K562 (cell line): ENCODE data around the gene SCFD2. TPM values are rescaled to one million over a fixed set of nuclear protein-coding genes. Genes with fewer than 3 reads are reported as not detected.

ENCODE experiments used
- ATAC-seq: fragments of 200-7000 bp; cut with Tn5 transposase; 3 replicates; pipeline ENCODE4 v1.9.1; 2020; ENCODE audit warnings: moderate library complexity
- BruUV-seq: library from RNA; stranded (reverse); fragments of 400-500 nt; replicated peaks from 2 replicates; lab custom pipeline; 2021; lab: Mats Ljungman, UMichigan
- CTCF ChIA-PET: fragments of 300-600 bp; formaldehyde crosslinking; extraction: SDS; loops from one replicate; lab custom pipeline; 2021; ENCODE audit warnings: low intra/inter-chr PET ratio; lab: Yijun Ruan, JAX
- POLR2A ChIA-PET: fragments of 300-600, 350-650 bp; sonication (Branson Sonifier 250); formaldehyde crosslinking; extraction: SDS; loops from one replicate; lab custom pipeline; 2021; ENCODE audit warnings: antibody characterized with exemption, inconsistent platforms; lab: Yijun Ruan, JAX
- DNase-seq, 4 experiments: peaks; one replicate each; pipeline versions ENCODE4 v3.0.0 to v3.0.0-alpha.2; 2011 to 2018; ENCODE audit warnings: low spot score in 3 of 4, mixed read lengths in 3 of 4; ENCODE audit errors: extremely low read depth in 1 of 4
- FAIRE-seq: peaks from 2 replicates; lab custom pipeline; 2011; peaks lifted over from hg19 to GRCh38; lab: Jason Lieb, UNC
- H2AFZ ChIP-seq: 2 replicates; pipeline ENCODE4 v1.6.0; 2011; ENCODE audit warnings: low read depth, low read length, control low read depth, inconsistent platforms
- H3K27ac ChIP-seq: fragments of 200-600 bp; 3 replicates; pipeline ENCODE4 v1.8.0; 2011; ENCODE audit warnings: low read depth, mild to moderate bottlenecking, control low read depth, inconsistent platforms, low read length, moderate library complexity, mixed read lengths; ENCODE audit errors: extremely low read depth
- H3K27me3 ChIP-seq, 2 experiments: fragments of 300-600 bp in 1 of 2; 2 replicates in 1 of 2; 3 replicates in 1 of 2; pipeline versions ENCODE4 v1.6.0 to v1.8.0; 2011; ENCODE audit warnings: inconsistent platforms in 2 of 2, low read length in 2 of 2, mild to moderate bottlenecking in 1 of 2, mixed read lengths in 1 of 2, moderate library complexity in 1 of 2; ENCODE audit not compliant: control insufficient read depth in 2 of 2, insufficient read depth in 2 of 2
- H3K36me3 ChIP-seq: fragments of 300-600 bp; 3 replicates; pipeline ENCODE4 v1.8.0; 2011; ENCODE audit warnings: mild to moderate bottlenecking, low read length, inconsistent platforms; ENCODE audit not compliant: control insufficient read depth, insufficient read depth
- H3K4me1 ChIP-seq, 2 experiments: fragments of 200-600 bp in 1 of 2; replicated peaks in 1 of 2; 2 replicates in 1 of 2; 3 replicates in 1 of 2; pipeline versions ENCODE4 v1.5.1 to v1.8.0; 2011; ENCODE audit warnings: inconsistent platforms in 2 of 2, low read length in 2 of 2, mild to moderate bottlenecking in 1 of 2, mixed read lengths in 1 of 2, moderate library complexity in 1 of 2; ENCODE audit not compliant: control insufficient read depth in 2 of 2, insufficient read depth in 2 of 2
- H3K4me2 ChIP-seq: 2 replicates; pipeline ENCODE4 v1.6.1; 2011; ENCODE audit warnings: low read length, control low read depth, inconsistent platforms, mixed read lengths; ENCODE audit not compliant: insufficient read depth
- H3K4me3 ChIP-seq: fragments of 200-600 bp; sonication (generic), shearing (Covaris generic); 2 replicates; pipeline ENCODE4 v1.5.1; 2016; ENCODE audit warnings: control low read depth, inconsistent platforms
- H3K79me2 ChIP-seq: fragments of 200-600 bp; 3 replicates; pipeline ENCODE4 v1.8.0; 2011; ENCODE audit warnings: low read length, inconsistent platforms; ENCODE audit not compliant: control insufficient read depth, insufficient read depth
- H3K9ac ChIP-seq, 2 experiments: 2 replicates each; pipeline versions ENCODE4 v1.6.0 to v1.6.1; 2011; ENCODE audit warnings: low read depth in 2 of 2, low read length in 2 of 2, control low read depth in 1 of 2, inconsistent platforms in 1 of 2, mild to moderate bottlenecking in 1 of 2, mixed read lengths in 1 of 2; ENCODE audit not compliant: insufficient read depth in 1 of 2
- H3K9me1 ChIP-seq: one replicate; pipeline ENCODE4 v1.6.0; 2011; ENCODE audit warnings: inconsistent platforms, mild to moderate bottlenecking, low read length, moderate library complexity; ENCODE audit not compliant: control insufficient read depth, insufficient read depth
- H3K9me3 ChIP-seq: replicated peaks from 2 replicates; pipeline ENCODE4 v1.5.1; 2011; ENCODE audit warnings: low read depth, low read length, inconsistent platforms; ENCODE audit not compliant: control insufficient read depth, insufficient read depth
- H4K20me1 ChIP-seq: replicated peaks from 2 replicates; pipeline ENCODE4 v1.6.1; 2011; ENCODE audit warnings: low read length, inconsistent platforms, mixed read lengths; ENCODE audit not compliant: control insufficient read depth, insufficient read depth
- CEBPG ChIP-seq, 3 experiments: fragments of 200-800 bp in 1 of 3; sonication (Bioruptor generic) in 1 of 3; sonication (generic) in 1 of 3; formaldehyde crosslinking in 1 of 3; IDR thresholded peaks in 2 of 3; conservative IDR thresholded peaks in 1 of 3; 2 replicates each; pipeline versions ENCODE4 v1.6.1 to v1.8.0; 2016 to 2022; ENCODE audit warnings: missing compliant biosample characterization in 2 of 3, missing genetic modification characterization in 2 of 3, mild to moderate bottlenecking in 1 of 3, missing genetic modification reagents in 1 of 3
- FUS ChIP-seq: fragments of 200-400 bp; formaldehyde crosslinking; optimal IDR thresholded peaks from 2 replicates; pipeline ENCODE3; 2017; ENCODE audit warnings: low read depth, low read length
- PML ChIP-seq: IDR thresholded peaks from 2 replicates; pipeline ENCODE4 v1.6.1; 2012; ENCODE audit warnings: low read length, inconsistent platforms
- RBM22 ChIP-seq: fragments of 200-400 bp; formaldehyde crosslinking; IDR thresholded peaks from 2 replicates; pipeline ENCODE4 v1.6.1; 2018; ENCODE audit warnings: low read length, low read depth; ENCODE audit not compliant: poor library complexity, severe bottlenecking
- RUNX1 ChIP-seq: sonication (generic); IDR thresholded peaks from 2 replicates; pipeline ENCODE4 v1.6.1; 2016; ENCODE audit warnings: antibody characterized with exemption, low read depth
- SNIP1 ChIP-seq: fragments of 450-650 bp; IDR thresholded peaks from 2 replicates; pipeline ENCODE4 v1.7.1; 2017; ENCODE audit warnings: low read depth, mild to moderate bottlenecking
- WGBS: fragments of 100-300 bp; shearing (Covaris generic); methylation state at CpG from one replicate; pipeline ENCODE4 v1.1.6; 2016; ENCODE audit warnings: low coverage, mixed read lengths; ENCODE audit not compliant: insufficient coverage; ENCODE audit errors: missing lambda C conversion rate; 5-methylcytosine and 5-hydroxymethylcytosine counted together
- in situ Hi-C: fragments of 300-500 bp; cut with MboI; formaldehyde crosslinking; loops from 4 replicates; pipeline ENCODE4 v1.15.0; 2018; ENCODE audit warnings: inconsistent platforms, mixed read lengths
- intact Hi-C: fragments of 100-400 bp; cut with micrococcal nuclease; formaldehyde crosslinking; loops from 2 replicates; pipeline ENCODE4 v1.14.2; 2022
- polyA plus RNA-seq, 8 experiments: library from polyadenylated mRNA; depleted of rRNA in 4 of 8; stranded (reverse) in 5 of 8; unstranded in 3 of 8; fragments of >200 nt; fragmentation: Nextera tagmentation in 2 of 8; fragmentation: Illumina TruSeq in 1 of 8; extraction: Ambion mirVana in 2 of 8; extraction: Trizol in 1 of 8; gene quantifications; 2 replicates each; pipeline versions ENCODE4 v1.2.1 to v1.2.3, GENCODE V29; 2011 to 2014; ENCODE audit warnings: inconsistent platforms in 1 of 8, missing spikeins in 1 of 8
- total RNA-seq, 7 experiments: library from RNA; depleted of rRNA in 6 of 7; stranded (reverse); fragments of >200 nt in 6 of 7; fragmentation: Illumina TruSeq in 2 of 7; extraction: Trizol in 2 of 7; gene quantifications; 2 replicates each; pipeline versions ENCODE4 v1.2.1 to v1.2.3, GENCODE V29; 2011 to 2021; ENCODE audit warnings: low replicate concordance in 1 of 7
- TF ChIP-seq, protein P1 (sequence below): fragments of 250-450 bp; sonication (Bioruptor Pico); IDR thresholded peaks from 2 replicates; pipeline ENCODE4 v1.8.0; 2021; ENCODE audit warnings: borderline replicate concordance, mild to moderate bottlenecking, moderate library complexity; ENCODE audit not compliant: poor library complexity, severe bottlenecking
- TF ChIP-seq, protein P2 (sequence below): fragments of 450-650 bp; formaldehyde crosslinking; IDR thresholded peaks from 2 replicates; pipeline ENCODE4 v1.4.0; 2022; ENCODE audit warnings: missing genetic modification characterization
- TF ChIP-seq, protein P3 (sequence below): fragments of 450-650 bp; IDR thresholded peaks from 2 replicates; pipeline ENCODE4 v1.6.1; 2016; ENCODE audit warnings: mild to moderate bottlenecking
- TF ChIP-seq, protein P4 (sequence below): sonication (generic); formaldehyde crosslinking; IDR thresholded peaks from 2 replicates; pipeline ENCODE4 v1.8.0; 2022; ENCODE audit warnings: missing genetic modification reagents, mild to moderate bottlenecking, borderline replicate concordance
- TF ChIP-seq, protein P5 (sequence below): fragments of 450-650 bp; IDR thresholded peaks from 2 replicates; pipeline ENCODE4 v1.6.1; 2016

Gene SCFD2
- total and polyA plus RNA-seq, 9 of the 15 experiments (the other 6 are each of a cell fraction or from before 2014, with no cell fraction given) = 5.7 to 30.3 (median 22.8) TPM

DNA sequence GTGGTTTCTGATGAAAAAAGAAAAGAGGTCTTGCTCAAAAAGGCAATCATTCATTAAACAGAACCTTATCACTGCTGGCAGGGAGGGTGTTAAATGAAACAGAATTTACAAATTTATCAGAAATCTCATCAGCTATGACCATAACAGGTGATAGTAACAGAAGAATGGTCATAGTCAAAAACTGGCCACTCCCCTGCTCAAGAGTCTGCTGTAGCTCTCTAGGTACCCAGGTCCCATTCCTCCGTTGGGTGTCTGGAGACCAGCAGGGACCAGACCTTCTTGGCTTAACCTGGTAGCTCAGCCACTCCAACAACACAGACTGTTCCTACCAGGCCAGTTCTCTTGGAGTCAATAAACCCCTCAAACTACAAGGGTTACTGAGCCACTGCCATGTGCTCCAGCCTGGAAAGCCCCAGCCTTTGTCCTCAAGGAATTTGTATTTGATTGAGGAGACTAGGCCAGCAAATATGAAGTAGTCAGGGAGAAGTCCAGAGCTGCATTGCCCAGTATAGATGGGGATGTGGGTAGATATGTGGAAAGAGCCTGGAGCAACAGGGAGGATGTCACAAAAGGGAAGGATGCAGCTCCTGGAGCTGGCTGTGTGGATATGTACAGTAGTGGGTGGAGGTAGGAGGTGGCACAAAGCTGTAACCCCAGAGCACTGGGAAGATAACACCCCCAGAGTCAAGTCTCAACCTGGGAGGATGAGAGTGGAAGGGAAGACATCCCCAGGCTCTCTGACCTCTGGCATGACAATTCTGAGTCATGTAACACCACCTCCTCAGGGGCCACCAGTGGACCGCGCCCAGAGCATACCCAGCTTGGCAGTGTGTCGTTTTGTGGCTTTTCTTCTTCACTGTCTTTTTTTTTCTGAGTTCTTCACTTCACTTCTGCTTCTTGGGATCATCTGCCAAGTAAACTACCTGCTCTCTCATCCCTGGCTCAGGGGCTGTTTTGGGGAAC lies 481.9 kb downstream of the SCFD2 start:
- H3K4me3 ChIP-seq = no peak overlapping the region
- CTCF ChIA-PET = no interaction called here
- H3K27ac ChIP-seq = no peak overlapping the region
- intact Hi-C loops = no loop called here
- no peak overlapping the region for H3K4me2 ChIP-seq
- WGBS = 80% methylated on average over 4 of the region's 4 CpGs
- no peaks in the 10 kb centered on the region for H3K27me3 ChIP-seq
- no peak for DNase-seq
- peaks cover 3% of the 10 kb centered on the region; the same call in 1 of the 3 replicates for H3K36me3 ChIP-seq
- no peaks in the 10 kb centered on the region for H3K79me2 ChIP-seq
- no peaks in the 10 kb centered on the region for H3K9me3 ChIP-seq
- no peak overlapping the region for H3K9ac ChIP-seq
- in situ Hi-C loops = no loop called here
- no peaks in the 10 kb centered on the region for H3K4me1 ChIP-seq
- no peak for ATAC-seq
- no TSS peak for BruUV-seq
- H2AFZ ChIP-seq = no peak overlapping the region
- no peaks in the 10 kb centered on the region for H4K20me1 ChIP-seq
- POLR2A ChIA-PET = interaction anchor here (1.0 kb wide), 1 partner anchor 19 kb away, joined by 5 read pairs; no protein-coding TSS in a partner anchor
- H3K9me1 ChIP-seq = no peaks in the 10 kb centered on the region
- no peak for FAIRE-seq
- TF ChIP-seq, protein P1, sequence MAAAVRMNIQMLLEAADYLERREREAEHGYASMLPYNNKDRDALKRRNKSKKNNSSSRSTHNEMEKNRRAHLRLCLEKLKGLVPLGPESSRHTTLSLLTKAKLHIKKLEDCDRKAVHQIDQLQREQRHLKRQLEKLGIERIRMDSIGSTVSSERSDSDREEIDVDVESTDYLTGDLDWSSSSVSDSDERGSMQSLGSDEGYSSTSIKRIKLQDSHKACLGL (CRISPR knock-in tag) = no peak
- TF ChIP-seq RBM22 (no peak), PML (no peak), CEBPG (CRISPR knock-in tag; IDR thresholded peaks at IDR 0.05) (no peak), CEBPG (tag; conservative IDR thresholded peaks at IDR 0.05 in 1 of 2, IDR thresholded peaks at IDR 0.05 in 1 of 2) (no peak), FUS (no peak), RUNX1 (no peak), SNIP1 (no peak)
- TF ChIP-seq, protein P2, sequence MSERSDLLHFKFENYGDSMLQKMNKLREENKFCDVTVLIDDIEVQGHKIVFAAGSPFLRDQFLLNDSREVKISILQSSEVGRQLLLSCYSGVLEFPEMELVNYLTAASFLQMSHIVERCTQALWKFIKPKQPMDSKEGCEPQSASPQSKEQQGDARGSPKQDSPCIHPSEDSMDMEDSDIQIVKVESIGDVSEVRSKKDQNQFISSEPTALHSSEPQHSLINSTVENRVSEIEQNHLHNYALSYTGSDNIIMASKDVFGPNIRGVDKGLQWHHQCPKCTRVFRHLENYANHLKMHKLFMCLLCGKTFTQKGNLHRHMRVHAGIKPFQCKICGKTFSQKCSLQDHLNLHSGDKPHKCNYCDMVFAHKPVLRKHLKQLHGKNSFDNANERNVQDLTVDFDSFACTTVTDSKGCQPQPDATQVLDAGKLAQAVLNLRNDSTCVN (CRISPR knock-in tag) = no peak
- TF ChIP-seq, protein P3, sequence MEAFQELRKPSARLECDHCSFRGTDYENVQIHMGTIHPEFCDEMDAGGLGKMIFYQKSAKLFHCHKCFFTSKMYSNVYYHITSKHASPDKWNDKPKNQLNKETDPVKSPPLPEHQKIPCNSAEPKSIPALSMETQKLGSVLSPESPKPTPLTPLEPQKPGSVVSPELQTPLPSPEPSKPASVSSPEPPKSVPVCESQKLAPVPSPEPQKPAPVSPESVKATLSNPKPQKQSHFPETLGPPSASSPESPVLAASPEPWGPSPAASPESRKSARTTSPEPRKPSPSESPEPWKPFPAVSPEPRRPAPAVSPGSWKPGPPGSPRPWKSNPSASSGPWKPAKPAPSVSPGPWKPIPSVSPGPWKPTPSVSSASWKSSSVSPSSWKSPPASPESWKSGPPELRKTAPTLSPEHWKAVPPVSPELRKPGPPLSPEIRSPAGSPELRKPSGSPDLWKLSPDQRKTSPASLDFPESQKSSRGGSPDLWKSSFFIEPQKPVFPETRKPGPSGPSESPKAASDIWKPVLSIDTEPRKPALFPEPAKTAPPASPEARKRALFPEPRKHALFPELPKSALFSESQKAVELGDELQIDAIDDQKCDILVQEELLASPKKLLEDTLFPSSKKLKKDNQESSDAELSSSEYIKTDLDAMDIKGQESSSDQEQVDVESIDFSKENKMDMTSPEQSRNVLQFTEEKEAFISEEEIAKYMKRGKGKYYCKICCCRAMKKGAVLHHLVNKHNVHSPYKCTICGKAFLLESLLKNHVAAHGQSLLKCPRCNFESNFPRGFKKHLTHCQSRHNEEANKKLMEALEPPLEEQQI = no peak
- TF ChIP-seq, protein P4, sequence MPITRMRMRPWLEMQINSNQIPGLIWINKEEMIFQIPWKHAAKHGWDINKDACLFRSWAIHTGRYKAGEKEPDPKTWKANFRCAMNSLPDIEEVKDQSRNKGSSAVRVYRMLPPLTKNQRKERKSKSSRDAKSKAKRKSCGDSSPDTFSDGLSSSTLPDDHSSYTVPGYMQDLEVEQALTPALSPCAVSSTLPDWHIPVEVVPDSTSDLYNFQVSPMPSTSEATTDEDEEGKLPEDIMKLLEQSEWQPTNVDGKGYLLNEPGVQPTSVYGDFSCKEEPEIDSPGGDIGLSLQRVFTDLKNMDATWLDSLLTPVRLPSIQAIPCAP (CRISPR knock-in tag) = no peak
- TF ChIP-seq, protein P5, sequence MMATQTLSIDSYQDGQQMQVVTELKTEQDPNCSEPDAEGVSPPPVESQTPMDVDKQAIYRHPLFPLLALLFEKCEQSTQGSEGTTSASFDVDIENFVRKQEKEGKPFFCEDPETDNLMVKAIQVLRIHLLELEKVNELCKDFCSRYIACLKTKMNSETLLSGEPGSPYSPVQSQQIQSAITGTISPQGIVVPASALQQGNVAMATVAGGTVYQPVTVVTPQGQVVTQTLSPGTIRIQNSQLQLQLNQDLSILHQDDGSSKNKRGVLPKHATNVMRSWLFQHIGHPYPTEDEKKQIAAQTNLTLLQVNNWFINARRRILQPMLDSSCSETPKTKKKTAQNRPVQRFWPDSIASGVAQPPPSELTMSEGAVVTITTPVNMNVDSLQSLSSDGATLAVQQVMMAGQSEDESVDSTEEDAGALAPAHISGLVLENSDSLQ = no peak
